Upper lobe of left lung (tissue), 4 donors: Measurements from ENCODE around the gene TBC1D12.

Experiments
- POLR2A ChIP-seq, 4 donors: fragments of 450-650 bp; IDR thresholded peaks; one replicate each; pipeline ENCODE4 v1.5.1; 2016 to 2017; ENCODE audit warnings: antibody characterized with exemption in 4 of 4, mild to moderate bottlenecking in 2 of 4
- TF ChIP-seq, protein P1 (sequence below), 6 experiments: fragments of 450-650 bp in 4 of 6; fragments of 200-600 bp in 2 of 6; sonication (generic) in 2 of 6; IDR thresholded peaks; one replicate each; pipeline ENCODE4 v1.5.1; 2016 to 2019; ENCODE audit warnings: antibody characterized with exemption in 6 of 6

DNA sequence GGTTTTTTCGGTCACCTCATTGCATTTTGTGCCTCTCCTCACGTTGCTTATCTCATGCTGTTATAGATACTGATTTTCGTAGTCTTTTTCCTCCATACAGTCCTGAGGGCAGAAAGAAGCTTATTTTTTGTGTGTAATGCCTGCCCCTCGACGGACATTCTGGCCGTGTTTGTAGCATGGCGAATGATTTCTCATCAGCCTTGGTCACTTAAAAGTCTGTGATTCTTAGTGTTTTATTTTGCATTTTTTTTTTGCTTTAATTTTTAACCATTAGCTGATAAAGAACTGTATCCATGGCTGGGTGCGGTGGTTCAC lies 39.1 kb upstream of the TBC1D12 start:
- TF ChIP-seq, protein P1, sequence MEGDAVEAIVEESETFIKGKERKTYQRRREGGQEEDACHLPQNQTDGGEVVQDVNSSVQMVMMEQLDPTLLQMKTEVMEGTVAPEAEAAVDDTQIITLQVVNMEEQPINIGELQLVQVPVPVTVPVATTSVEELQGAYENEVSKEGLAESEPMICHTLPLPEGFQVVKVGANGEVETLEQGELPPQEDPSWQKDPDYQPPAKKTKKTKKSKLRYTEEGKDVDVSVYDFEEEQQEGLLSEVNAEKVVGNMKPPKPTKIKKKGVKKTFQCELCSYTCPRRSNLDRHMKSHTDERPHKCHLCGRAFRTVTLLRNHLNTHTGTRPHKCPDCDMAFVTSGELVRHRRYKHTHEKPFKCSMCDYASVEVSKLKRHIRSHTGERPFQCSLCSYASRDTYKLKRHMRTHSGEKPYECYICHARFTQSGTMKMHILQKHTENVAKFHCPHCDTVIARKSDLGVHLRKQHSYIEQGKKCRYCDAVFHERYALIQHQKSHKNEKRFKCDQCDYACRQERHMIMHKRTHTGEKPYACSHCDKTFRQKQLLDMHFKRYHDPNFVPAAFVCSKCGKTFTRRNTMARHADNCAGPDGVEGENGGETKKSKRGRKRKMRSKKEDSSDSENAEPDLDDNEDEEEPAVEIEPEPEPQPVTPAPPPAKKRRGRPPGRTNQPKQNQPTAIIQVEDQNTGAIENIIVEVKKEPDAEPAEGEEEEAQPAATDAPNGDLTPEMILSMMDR (IDR thresholded peaks at IDR 0.05): no peak
- TF ChIP-seq POLR2A (IDR thresholded peaks at IDR 0.05): no peak
